ENCODE results near the gene PDCD5. TPM values are rescaled to one million over a fixed set of nuclear protein-coding genes. Genes with fewer than 3 reads are reported as not detected.

PDCD5 gene
- total RNA-seq, 4 donors from 2014 or later: 76.7 to 175 (median 106) TPM

- TF ChIP-seq POLR2AphosphoS5 (IDR thresholded peaks at IDR 0.05): no peak
- TF ChIP-seq POLR2A (IDR thresholded peaks at IDR 0.05): no peak
- TF ChIP-seq CTCF (IDR thresholded peaks at IDR 0.05): no peak
- no peak for TF ChIP-seq EP300 (IDR thresholded peaks at IDR 0.05; ENCODE audit: low read depth)
- no peaks in the 10 kb centered on the region for H3K36me3 ChIP-seq
- 71 to 81% methylated on average over 1 to 7 of the region's 7 CpGs for WGBS, 2 donors (ENCODE audit: low coverage in 1 of 2)
- no peaks in the 10 kb centered on the region for H3K27me3 ChIP-seq
- in situ Hi-C loops (cut with MboI; ENCODE audit: low pct_ligation_motif_present in 1 of 4, low pct_unique_long_range_greater_than_20kb in 1 of 4, low sequenced_read_pairs in 3 of 4): no loop called here
- H3K27ac ChIP-seq: no peak overlapping the region
- no peaks in the 10 kb centered on the region for H3K9me3 ChIP-seq
- no peaks in the 10 kb centered on the region for H3K4me1 ChIP-seq
- no peak overlapping the region for H3K4me3 ChIP-seq
- intact Hi-C loops (cut with DNase I; ENCODE audit: low total_unique reads): no loop called here
- DNase-seq: no peak
These were observed 36.1 kb upstream of the PDCD5 start for GRCh38 chr19:32544917-32545316.

GRCh38 chr19:32550666-32551065, 30.3 kb upstream of the PDCD5 start:
- H3K36me3 ChIP-seq: no peaks in the 10 kb centered on the region
- intact Hi-C loops (cut with DNase I; ENCODE audit: low total_unique reads): no loop called here
- WGBS, 2 donors (ENCODE audit: low coverage in 1 of 2): 45% methylated on average over 5 of the region's 5 CpGs; no CpG with 5 or more reads in 1 of the 2 donors

GRCh38 chr19:32555786-32556185, 25.2 kb upstream of the PDCD5 start:
- intact Hi-C loops (cut with DNase I; ENCODE audit: low total_unique reads): no loop called here
- in situ Hi-C loops (cut with MboI; ENCODE audit: low pct_ligation_motif_present in 1 of 4, low pct_unique_long_range_greater_than_20kb in 1 of 4, low sequenced_read_pairs in 3 of 4): loop anchor here (25.0 kb wide), 2 partner anchors 218 to 243 kb away; partner anchors contain the start of gene ZNF507 (in 1 of the 4)
- H3K27ac ChIP-seq: no peak overlapping the region
- no peaks in the 10 kb centered on the region for H3K4me1 ChIP-seq
- no peaks in the 10 kb centered on the region for H3K27me3 ChIP-seq
- H3K4me3 ChIP-seq: no peak overlapping the region
- WGBS, 2 donors (ENCODE audit: low coverage in 1 of 2): 82 to 93% methylated on average over 1 of the region's 1 CpG
- H3K9me3 ChIP-seq: no peaks in the 10 kb centered on the region
- no peak for TF ChIP-seq EP300 (IDR thresholded peaks at IDR 0.05; ENCODE audit: low read depth)
- no peak for TF ChIP-seq CTCF (IDR thresholded peaks at IDR 0.05)
- TF ChIP-seq POLR2A (IDR thresholded peaks at IDR 0.05): no peak
- TF ChIP-seq POLR2AphosphoS5 (IDR thresholded peaks at IDR 0.05): no peak
- H3K36me3 ChIP-seq: no peaks in the 10 kb centered on the region
- no peak for DNase-seq

More at GRCh38 chr19:32550666-32551065, 30.3 kb upstream of the PDCD5 start:
- DNase-seq: no peak
- no peak overlapping the region for H3K4me3 ChIP-seq
- in situ Hi-C loops (cut with MboI; ENCODE audit: low pct_ligation_motif_present in 1 of 4, low pct_unique_long_range_greater_than_20kb in 1 of 4, low sequenced_read_pairs in 3 of 4): loop anchor here (25.0 kb wide), 2 partner anchors 213 to 238 kb away; partner anchors contain the start of gene ZNF507 (in 1 of the 4)
- no peak for TF ChIP-seq POLR2A (IDR thresholded peaks at IDR 0.05)
- no peak for TF ChIP-seq EP300 (IDR thresholded peaks at IDR 0.05; ENCODE audit: low read depth)
- TF ChIP-seq POLR2AphosphoS5 (IDR thresholded peaks at IDR 0.05): no peak
- no peak for TF ChIP-seq CTCF (IDR thresholded peaks at IDR 0.05)
- no peaks in the 10 kb centered on the region for H3K4me1 ChIP-seq
- no peak overlapping the region for H3K27ac ChIP-seq
- H3K27me3 ChIP-seq: no peaks in the 10 kb centered on the region
- no peaks in the 10 kb centered on the region for H3K9me3 ChIP-seq

GRCh38 chr19:32558607-32559228, 22.3 kb upstream of the PDCD5 start:
- no peak overlapping the region for H3K4me3 ChIP-seq
- no peak for DNase-seq
- 50 to 58% methylated on average over 1 to 10 of the region's 10 CpGs for WGBS, 2 donors (ENCODE audit: low coverage in 1 of 2)
- H3K27ac ChIP-seq: no peak overlapping the region
- H3K9me3 ChIP-seq: no peaks in the 10 kb centered on the region
- in situ Hi-C loops (cut with MboI; ENCODE audit: low pct_ligation_motif_present in 1 of 4, low pct_unique_long_range_greater_than_20kb in 1 of 4, low sequenced_read_pairs in 3 of 4): loop anchor here (25.0 kb wide), 2 partner anchors 221 to 246 kb away; partner anchors contain the start of gene ZNF507 (in 1 of the 4)
- H3K4me1 ChIP-seq: no peaks in the 10 kb centered on the region
- H3K36me3 ChIP-seq: no peaks in the 10 kb centered on the region
- H3K27me3 ChIP-seq: no peaks in the 10 kb centered on the region
- intact Hi-C loops (cut with DNase I; ENCODE audit: low total_unique reads): no loop called here
- TF ChIP-seq POLR2A (IDR thresholded peaks at IDR 0.05) (no peak), EP300 (IDR thresholded peaks at IDR 0.05; ENCODE audit: low read depth) (no peak), CTCF (IDR thresholded peaks at IDR 0.05) (no peak), POLR2AphosphoS5 (IDR thresholded peaks at IDR 0.05) (no peak)
